H1 (cell line): ENCODE results near the gene CARD11.

Experiments used
- BRCA1 ChIP-seq: IDR thresholded peaks from 2 replicates; pipeline ENCODE4 v1.6.1; 2012; ENCODE audit warnings: low read depth, low read length, improper control_type of control experiment
- CHD1 ChIP-seq: IDR thresholded peaks from 2 replicates; pipeline ENCODE4 v1.6.1; 2012; ENCODE audit warnings: low read depth, low read length, improper control_type of control experiment
- CHD2 ChIP-seq: IDR thresholded peaks from 2 replicates; pipeline ENCODE4 v1.6.1; 2012; ENCODE audit warnings: low read length, improper control_type of control experiment
- CREB1 ChIP-seq: IDR thresholded peaks from 2 replicates; pipeline ENCODE4 v1.6.1; 2012; ENCODE audit warnings: inconsistent platforms
- CTCF ChIP-seq, 3 experiments: IDR thresholded peaks; 1 replicate in 2 of 3; 2 replicates in 1 of 3; pipeline versions ENCODE4 v1.5.1 to v1.6.1; 2011; ENCODE audit warnings: low read length in 3 of 3, mild to moderate bottlenecking in 3 of 3, inconsistent platforms in 2 of 3, low read depth in 1 of 3, moderate library complexity in 1 of 3; ENCODE audit not compliant: insufficient read depth in 1 of 3; ENCODE audit errors: control extremely low read depth in 1 of 3
- EP300 ChIP-seq, 2 experiments: IDR thresholded peaks; 1 replicate in 1 of 2; 2 replicates in 1 of 2; pipeline ENCODE4 v1.6.1; 2011 to 2012; ENCODE audit warnings: low read depth in 2 of 2, low read length in 2 of 2, mild to moderate bottlenecking in 2 of 2, borderline replicate concordance in 1 of 2, inconsistent platforms in 1 of 2, moderate library complexity in 1 of 2
- EZH2 ChIP-seq: fragments of 200-600 bp; sonication (generic); IDR thresholded peaks from 2 replicates; pipeline ENCODE4 v1.7.1; 2012; ENCODE audit warnings: low read depth, mild to moderate bottlenecking, moderate library complexity, low read length, inconsistent platforms; ENCODE audit not compliant: severe bottlenecking
- FOSL1 ChIP-seq: IDR thresholded peaks from 2 replicates; pipeline ENCODE4 v1.6.1; 2011; ENCODE audit warnings: mild to moderate bottlenecking, low read depth, low read length, moderate library complexity; ENCODE audit not compliant: insufficient read depth
- JUN ChIP-seq: IDR thresholded peaks from 2 replicates; pipeline ENCODE4 v1.6.1; 2011; ENCODE audit warnings: low read depth, mild to moderate bottlenecking, improper control_type of control experiment, low read length
- RFX5 ChIP-seq: IDR thresholded peaks from 2 replicates; pipeline ENCODE4 v1.6.1; 2011; ENCODE audit warnings: low read depth, low read length, improper control_type of control experiment, borderline replicate concordance
- RXRA ChIP-seq: IDR thresholded peaks from 2 replicates; pipeline ENCODE4 v1.6.1; 2011; ENCODE audit warnings: low read depth, mild to moderate bottlenecking, low read length, moderate library complexity; ENCODE audit not compliant: insufficient read depth
- TAF1 ChIP-seq: IDR thresholded peaks from 2 replicates; pipeline ENCODE4 v1.6.1; 2011; ENCODE audit warnings: mild to moderate bottlenecking, low read depth, low read length
- ZNF274 ChIP-seq: IDR thresholded peaks from 2 replicates; pipeline ENCODE4 v1.7.0; 2012; ENCODE audit warnings: low read length, borderline replicate concordance; ENCODE audit errors: extremely low read depth
- TF ChIP-seq, protein P1 (sequence below): IDR thresholded peaks from 2 replicates; pipeline ENCODE4 v1.6.1; 2011; ENCODE audit warnings: low read depth, mild to moderate bottlenecking, low read length; ENCODE audit not compliant: insufficient read depth

DNA sequence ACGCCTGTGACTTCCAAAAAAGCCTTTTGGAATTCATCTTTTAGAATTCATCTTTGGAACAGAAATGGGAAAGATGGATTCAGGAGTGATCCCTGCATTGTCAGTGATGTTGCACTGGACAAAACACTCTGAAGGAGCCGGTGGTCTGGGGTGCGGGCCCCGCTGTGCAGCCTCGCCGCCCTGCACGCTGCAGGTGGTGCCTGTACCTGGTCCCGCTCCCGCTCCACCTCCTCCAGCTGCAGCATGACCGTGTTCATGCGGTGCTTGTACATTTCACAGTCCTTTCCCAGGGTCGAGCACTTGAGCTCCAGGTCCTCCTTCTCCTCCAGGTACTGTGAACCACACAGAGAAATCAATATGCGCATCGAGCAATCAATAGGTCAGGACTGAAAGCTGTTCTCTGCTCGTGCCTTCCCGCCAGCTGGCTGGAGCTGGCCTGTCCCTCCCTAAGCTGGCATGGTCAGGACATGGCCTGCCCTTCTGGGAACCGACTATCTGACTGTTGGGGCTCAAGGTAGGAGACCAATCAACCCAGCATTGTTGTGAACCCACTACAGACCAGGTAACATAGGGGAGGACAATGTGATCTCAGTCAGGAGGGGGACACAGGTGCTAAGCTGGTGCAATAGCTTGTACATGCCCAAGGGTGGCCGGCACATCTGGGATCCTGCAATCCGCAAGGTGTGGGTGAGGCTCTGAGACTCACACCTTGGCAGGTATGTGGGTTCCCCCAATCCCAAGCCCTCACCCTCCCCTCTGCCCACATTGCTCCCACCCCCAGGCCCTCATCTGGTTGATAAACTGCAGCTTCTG is 105.8 kb downstream of the CARD11 start:
- TF ChIP-seq CTCF (IDR thresholded peaks at IDR 0.05; ENCODE audit: control extremely low read depth in 1 of 3, insufficient read depth in 1 of 3, low read depth in 1 of 3, low read length in 3 of 3) (no peak), RXRA (no peak), EP300 (IDR thresholded peaks at IDR 0.05; ENCODE audit: borderline replicate concordance in 1 of 2, low read depth in 2 of 2, low read length in 2 of 2) (no peak), TAF1 (no peak), BRCA1 (no peak), JUN (no peak), RFX5 (no peak), CREB1 (no peak), ZNF274 (no peak), CHD2 (no peak), FOSL1 (no peak), CHD1 (no peak), EZH2 (no peak)
- TF ChIP-seq, protein P1, sequence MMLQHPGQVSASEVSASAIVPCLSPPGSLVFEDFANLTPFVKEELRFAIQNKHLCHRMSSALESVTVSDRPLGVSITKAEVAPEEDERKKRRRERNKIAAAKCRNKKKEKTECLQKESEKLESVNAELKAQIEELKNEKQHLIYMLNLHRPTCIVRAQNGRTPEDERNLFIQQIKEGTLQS: no peak
